ENCODE measurements around the gene SLAMF7.
"Not testable (repeated sequence)": the region's sequence is repeated elsewhere in the genome, so short reads cannot be mapped to it uniquely, and the experiment has no call there.

The SLAMF7 gene

DNA sequence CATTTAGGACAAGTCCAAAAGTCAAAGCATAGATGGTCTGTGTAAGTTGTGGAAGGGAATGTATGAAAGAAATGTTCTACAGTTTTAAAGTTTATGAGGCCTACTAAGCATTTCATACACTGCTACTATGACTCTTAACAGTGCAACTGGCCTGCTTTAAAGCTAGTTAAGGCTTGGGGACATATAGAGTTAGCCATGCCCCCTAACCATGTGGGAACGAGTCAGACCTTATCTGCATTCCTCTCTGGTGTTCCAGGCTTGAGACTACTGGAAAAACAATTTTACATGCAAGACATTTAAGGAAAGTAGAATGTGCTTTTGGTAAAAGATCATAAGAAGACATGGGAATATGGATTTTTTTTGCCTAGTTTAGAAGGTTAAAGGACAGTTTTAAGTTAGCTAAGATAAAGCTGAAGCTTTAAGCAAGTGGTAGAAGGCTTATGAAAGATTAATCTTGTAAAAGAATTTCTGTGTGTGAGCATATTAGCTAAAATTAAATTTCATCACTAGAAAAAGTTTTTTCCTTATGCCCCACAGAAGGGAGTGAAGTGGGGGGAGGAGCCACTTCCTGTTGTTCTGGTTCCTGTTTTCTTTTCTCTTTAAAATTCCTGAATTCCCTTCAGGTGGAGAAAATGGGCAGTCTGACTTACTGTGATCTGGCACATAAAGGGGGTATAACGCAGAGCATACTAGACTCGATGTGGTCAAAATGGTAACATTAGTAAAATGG lies 18.5 kb upstream of the SLAMF7 start:
- DNase-seq (ENCODE audit: low read depth), result no peak

GRCh38 chr1:160721473-160721872 lies 17.6 kb upstream of the SLAMF7 start:
- DNase-seq (ENCODE audit: low read depth), result no peak

GRCh38 chr1:160722726-160723125 lies 16.3 kb upstream of the SLAMF7 start:
- DNase-seq (ENCODE audit: low read depth), result no peak

DNA sequence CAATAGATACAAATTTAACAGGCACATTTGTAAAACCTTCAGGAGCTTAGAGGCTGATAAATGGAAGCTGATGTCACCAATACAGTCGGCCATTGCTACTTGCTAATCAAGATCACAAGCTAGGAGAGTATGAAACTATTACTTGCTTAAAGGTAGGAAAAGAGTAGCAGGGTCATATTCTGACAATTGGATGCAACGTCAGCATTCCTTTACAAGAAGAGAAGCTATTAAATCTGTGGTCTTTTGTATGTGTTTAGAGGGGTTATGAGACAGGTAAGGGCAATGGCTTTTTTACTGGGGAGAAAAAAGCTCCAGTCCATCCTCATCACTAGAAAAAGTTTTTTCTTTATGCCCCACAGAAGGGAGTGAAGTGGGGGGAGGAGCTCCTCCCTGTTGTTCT lies 15.7 kb upstream of the SLAMF7 start:
- DNase-seq (ENCODE audit: low read depth), result no peak

DNA sequence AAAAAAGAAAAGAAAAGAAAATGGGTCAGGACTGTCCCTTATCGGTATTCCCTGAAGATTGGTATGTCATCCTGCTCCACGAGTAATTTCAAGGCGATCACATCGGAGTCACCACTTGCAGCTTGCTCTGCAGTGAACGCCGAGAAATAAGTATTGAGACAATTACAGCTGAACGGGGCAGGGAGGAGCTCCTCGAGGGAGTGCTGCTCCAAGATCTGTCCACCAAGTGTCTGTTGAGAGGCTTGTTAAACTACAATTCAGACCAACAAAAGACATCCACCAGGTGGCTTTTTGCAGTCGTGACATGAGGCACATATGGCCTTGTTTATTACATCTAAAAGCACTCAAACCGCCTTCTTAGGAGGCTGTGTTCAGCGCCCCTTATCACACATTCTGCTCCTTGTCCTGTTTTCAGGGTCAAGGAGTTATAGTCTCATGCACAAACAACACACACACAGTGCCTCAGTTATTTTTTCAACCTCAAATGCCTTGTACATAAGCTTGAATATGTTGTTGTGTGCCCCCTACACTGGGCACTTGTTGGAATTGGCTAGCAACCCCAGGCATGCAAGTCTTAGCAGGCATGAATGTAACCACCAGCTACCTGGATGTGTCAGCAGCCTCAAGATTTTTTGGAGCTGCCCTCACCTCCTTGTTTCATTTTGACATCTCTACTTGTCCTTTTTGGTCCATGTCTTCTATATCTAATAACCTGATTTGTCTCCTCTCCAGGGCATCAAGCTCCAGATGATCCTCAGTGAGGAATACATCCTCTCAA lies 14.4 kb upstream of the SLAMF7 start:
- DNase-seq (ENCODE audit: low read depth), result no peak

GRCh38 chr1:160726114-160726497 lies 12.9 kb upstream of the SLAMF7 start:
- no peak for DNase-seq (ENCODE audit: low read depth)

DNA sequence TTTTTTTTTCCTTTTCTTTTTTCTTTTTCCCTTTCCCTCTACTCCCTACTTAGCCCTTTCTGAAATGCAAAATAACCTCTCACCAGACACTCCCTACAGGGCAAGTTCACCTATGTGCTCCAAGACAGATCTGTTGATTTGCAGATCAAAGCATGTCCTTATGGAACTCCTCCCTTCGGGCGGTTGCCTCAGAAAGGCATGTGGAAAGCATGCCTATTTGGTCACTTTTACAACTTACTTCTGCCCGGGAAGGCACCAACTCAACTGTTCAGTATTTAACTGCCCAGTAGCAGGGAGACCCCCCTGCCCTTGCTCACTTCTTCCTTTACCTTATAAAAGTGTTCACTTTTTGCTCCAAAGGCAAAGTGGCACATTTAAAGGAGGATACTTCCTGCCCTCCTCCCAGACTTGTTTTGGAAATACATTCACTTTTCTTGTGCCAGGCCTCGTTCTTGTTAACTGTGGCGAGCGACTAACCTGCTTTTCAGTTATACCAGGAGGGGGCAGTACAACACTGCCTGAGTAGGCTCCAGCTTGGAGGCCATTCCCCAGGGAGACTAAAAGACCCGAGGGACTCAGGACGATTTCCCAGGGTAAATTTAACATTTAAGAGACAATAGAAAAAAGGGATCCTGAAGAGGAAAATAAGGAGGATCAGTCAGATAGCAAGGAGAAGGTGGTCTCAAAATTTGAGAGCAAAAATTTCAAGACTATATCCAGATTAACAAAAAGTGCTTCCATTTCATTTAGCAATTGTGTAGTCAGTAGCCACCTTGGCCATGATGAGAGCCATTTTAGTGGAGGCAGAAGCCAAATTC lies 12.3 kb upstream of the SLAMF7 start:
- DNase-seq (ENCODE audit: low read depth), result no peak

DNA sequence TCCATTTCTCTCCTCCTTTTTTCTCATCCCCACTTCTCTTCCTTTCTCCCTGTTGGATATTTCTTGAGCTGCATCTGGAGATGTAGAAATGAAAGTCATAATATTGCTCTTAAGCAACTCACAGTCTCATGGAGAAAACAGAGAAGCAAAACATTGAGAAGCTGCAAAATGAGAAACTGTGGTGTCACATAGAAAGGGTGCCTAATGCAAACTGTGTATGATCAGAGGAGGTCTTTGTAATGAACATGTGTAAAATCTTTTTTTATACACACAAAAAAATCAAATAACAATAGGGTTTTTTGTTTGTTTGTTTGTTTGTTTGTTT lies 11.8 kb upstream of the SLAMF7 start:
- no peak for DNase-seq (ENCODE audit: low read depth)

DNA sequence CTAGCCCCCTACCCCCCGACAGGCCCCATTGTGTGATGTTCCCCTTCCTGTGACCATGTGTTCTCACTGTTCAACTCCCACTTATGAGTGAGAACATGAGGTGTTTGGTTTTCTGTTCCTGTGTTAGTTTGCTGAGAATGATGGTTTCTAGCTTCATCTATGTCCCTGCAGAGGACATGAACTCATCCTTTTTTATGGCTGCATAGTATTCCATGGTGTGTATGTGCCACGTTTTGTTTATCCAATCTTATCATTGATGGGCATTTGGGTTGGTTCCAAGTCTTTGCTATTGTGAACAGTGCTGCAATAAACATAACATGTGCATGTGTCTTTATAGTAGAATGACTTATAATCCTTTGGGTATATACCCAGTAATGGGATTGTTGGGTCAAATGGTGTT lies 7.5 kb upstream of the SLAMF7 start:
- not testable (repeated sequence) for DNase-seq (ENCODE audit: low read depth)

- DNase-seq (ENCODE audit: low read depth), result no peak
Measured at GRCh38 chr1:160731990-160732389, 7.1 kb upstream of the SLAMF7 start.

- no peak for DNase-seq (ENCODE audit: low read depth)
Measured at GRCh38 chr1:160733898-160734297, 5.1 kb upstream of the SLAMF7 start.

GRCh38 chr1:160734301-160734700 lies 4.7 kb upstream of the SLAMF7 start:
- DNase-seq (ENCODE audit: low read depth), result no peak

- DNase-seq (ENCODE audit: low read depth), result no peak
Measured at GRCh38 chr1:160738271-160738670, 776 bp upstream of the SLAMF7 start.

- no peak for DNase-seq (ENCODE audit: low read depth)
Measured at GRCh38 chr1:160740133-160740688, 1.2 kb downstream of the SLAMF7 start.

DNA sequence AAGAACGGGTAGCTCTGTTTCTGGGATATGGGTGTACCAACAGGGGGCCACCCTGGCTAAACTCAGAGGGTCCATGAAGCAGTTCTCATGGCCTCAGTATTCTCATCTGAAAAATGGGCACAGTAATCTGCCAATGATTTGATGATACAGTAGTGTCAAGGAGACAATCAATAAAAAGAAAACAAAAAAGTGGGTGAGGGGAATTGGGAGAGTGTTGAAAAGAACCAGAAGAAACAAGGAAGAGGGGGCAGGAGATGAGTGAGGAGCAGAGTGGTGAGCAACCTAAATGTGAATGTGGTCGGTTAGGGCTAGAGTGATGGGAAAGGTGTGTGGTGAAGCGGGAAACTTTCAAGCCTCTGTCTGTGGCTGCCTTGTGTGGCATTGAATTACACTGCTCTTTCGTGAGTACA lies 2.0 kb downstream of the SLAMF7 start:
- DNase-seq (ENCODE audit: low read depth), result no peak

- DNase-seq (ENCODE audit: low read depth), result no peak
Measured at GRCh38 chr1:160741612-160742348, 2.7 kb downstream of the SLAMF7 start.

- no peak for DNase-seq (ENCODE audit: low read depth)
Measured at GRCh38 chr1:160742428-160743127, 3.5 kb downstream of the SLAMF7 start.

- DNase-seq (ENCODE audit: low read depth), result no peak
Measured at GRCh38 chr1:160743266-160743665, 4.2 kb downstream of the SLAMF7 start.

DNA sequence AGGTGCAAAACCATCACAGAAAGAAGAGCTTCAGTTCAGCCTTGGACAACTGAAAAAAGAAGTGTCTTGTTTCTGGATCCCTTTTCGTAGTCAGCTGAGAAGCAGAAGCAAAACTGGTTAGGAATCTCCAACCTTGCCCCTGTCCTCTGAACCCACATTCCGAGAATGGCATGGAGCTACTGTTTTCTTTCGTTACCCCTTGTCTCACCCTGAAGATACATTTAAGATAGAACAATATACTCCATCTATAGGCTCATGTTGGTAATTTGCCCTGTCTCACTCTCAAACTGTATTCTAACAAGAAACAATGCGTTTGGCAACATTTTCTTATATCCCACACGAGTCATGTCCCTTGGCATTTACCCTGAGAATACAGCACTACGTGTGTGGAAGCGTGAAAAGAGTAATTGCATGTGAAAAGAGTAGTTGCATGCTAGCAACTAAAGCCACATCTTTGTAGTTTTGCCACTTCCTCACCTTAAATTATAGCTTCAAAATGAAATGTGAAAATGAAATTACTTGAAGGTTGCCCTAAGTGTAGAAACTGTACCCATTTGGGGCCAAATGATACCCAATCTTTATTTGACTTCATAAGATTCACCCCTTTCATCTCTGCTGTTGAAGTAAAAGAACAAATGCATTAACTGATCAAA lies 5.3 kb downstream of the SLAMF7 start:
- no peak for DNase-seq (ENCODE audit: low read depth)

DNA sequence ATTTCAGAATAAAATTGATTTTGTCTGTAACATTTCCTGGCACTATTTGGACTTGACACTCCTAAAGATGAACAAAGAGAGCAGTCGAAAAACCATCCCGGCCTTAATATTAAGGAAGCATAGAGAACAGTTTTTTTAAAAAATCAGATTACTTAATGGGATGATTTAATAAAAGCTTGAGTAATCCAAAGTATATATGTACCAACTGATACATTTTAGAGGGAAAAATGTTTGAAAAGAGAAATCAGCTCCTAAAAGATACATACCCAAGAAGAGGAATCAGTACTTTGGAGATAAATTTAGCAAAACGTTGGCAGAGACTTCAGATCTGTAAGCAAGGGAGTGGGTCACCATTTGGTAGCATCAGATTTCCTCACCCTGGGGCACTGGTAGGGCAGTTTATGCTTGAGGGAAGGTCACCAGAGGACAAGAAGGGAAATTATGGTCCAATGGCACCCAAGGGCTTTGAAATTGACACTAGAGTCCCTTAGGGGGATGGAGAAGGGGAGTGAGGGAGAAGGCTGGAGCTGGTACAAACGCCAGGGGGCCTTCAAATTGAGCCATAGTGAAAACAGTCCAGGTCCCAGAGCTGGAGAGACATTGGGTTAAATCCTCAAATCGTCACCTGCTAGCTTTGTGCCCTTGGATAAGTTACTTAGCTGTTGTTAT lies 5.9 kb downstream of the SLAMF7 start:
- no peak for DNase-seq (ENCODE audit: low read depth)

Measured in fibroblast of gingiva (primary cell).